ENCODE measurements around the gene RNF14.

- TF ChIP-seq TEAD4 (IDR thresholded peaks at IDR 0.05; ENCODE audit: borderline replicate concordance, insufficient read depth) (no peak), TAF1 (IDR thresholded peaks at IDR 0.05; ENCODE audit: borderline replicate concordance, low read depth, low read length) (no peak), RAD21 (IDR thresholded peaks at IDR 0.05; ENCODE audit: low read length) (no peak), ELF1 (IDR thresholded peaks at IDR 0.05) (no peak), RFX5 (IDR thresholded peaks at IDR 0.05; ENCODE audit: low read length) (no peak), MXI1 (IDR thresholded peaks at IDR 0.05; ENCODE audit: low read depth, low read length) (no peak), GABPA (IDR thresholded peaks at IDR 0.05; ENCODE audit: low read depth) (no peak), POLR2AphosphoS5 (IDR thresholded peaks at IDR 0.05; ENCODE audit: low read depth, low read length) (no peak), FOXM1 (IDR thresholded peaks at IDR 0.05; ENCODE audit: low read depth) (no peak)
- TF ChIP-seq, protein P1, sequence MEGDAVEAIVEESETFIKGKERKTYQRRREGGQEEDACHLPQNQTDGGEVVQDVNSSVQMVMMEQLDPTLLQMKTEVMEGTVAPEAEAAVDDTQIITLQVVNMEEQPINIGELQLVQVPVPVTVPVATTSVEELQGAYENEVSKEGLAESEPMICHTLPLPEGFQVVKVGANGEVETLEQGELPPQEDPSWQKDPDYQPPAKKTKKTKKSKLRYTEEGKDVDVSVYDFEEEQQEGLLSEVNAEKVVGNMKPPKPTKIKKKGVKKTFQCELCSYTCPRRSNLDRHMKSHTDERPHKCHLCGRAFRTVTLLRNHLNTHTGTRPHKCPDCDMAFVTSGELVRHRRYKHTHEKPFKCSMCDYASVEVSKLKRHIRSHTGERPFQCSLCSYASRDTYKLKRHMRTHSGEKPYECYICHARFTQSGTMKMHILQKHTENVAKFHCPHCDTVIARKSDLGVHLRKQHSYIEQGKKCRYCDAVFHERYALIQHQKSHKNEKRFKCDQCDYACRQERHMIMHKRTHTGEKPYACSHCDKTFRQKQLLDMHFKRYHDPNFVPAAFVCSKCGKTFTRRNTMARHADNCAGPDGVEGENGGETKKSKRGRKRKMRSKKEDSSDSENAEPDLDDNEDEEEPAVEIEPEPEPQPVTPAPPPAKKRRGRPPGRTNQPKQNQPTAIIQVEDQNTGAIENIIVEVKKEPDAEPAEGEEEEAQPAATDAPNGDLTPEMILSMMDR (IDR thresholded peaks at IDR 0.05) = no peak
- TF ChIP-seq, protein P2, sequence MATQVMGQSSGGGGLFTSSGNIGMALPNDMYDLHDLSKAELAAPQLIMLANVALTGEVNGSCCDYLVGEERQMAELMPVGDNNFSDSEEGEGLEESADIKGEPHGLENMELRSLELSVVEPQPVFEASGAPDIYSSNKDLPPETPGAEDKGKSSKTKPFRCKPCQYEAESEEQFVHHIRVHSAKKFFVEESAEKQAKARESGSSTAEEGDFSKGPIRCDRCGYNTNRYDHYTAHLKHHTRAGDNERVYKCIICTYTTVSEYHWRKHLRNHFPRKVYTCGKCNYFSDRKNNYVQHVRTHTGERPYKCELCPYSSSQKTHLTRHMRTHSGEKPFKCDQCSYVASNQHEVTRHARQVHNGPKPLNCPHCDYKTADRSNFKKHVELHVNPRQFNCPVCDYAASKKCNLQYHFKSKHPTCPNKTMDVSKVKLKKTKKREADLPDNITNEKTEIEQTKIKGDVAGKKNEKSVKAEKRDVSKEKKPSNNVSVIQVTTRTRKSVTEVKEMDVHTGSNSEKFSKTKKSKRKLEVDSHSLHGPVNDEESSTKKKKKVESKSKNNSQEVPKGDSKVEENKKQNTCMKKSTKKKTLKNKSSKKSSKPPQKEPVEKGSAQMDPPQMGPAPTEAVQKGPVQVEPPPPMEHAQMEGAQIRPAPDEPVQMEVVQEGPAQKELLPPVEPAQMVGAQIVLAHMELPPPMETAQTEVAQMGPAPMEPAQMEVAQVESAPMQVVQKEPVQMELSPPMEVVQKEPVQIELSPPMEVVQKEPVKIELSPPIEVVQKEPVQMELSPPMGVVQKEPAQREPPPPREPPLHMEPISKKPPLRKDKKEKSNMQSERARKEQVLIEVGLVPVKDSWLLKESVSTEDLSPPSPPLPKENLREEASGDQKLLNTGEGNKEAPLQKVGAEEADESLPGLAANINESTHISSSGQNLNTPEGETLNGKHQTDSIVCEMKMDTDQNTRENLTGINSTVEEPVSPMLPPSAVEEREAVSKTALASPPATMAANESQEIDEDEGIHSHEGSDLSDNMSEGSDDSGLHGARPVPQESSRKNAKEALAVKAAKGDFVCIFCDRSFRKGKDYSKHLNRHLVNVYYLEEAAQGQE (IDR thresholded peaks at IDR 0.05; ENCODE audit: low read depth, low read length) = no peak
These were observed 10.8 kb upstream of the RNF14 start, which contains the start of gene PCDH12 for GRCh38 chr5:141958113-141958512.

Measured in SK-N-SH (cell line).